GM12874 (cell line): ENCODE results near the gene SEL1L2.

Source experiments
- CTCF ChIP-seq: IDR thresholded peaks from 2 replicates; pipeline ENCODE4 v1.5.1; 2011; ENCODE audit warnings: low read depth, mild to moderate bottlenecking, control low read depth, low read length, moderate library complexity; ENCODE audit not compliant: insufficient read depth

SEL1L2 gene

GRCh38 chr20:13800728-13801134, 189.7 kb downstream of the SEL1L2 start:
- TF ChIP-seq CTCF: no peak

- TF ChIP-seq CTCF: no peak
Observed at GRCh38 chr20:13799974-13800373, 190.4 kb downstream of the SEL1L2 start.
